NCI-H2029 (cell line): Measurements from ENCODE around the gene MUC15.

Experiments
- DNase-seq: peaks from one replicate; lab custom pipeline; 2025; lab: John Stamatoyannopoulos, UW

MUC15 gene

GRCh38 chr11:26573896-26574295, 1.8 kb upstream of the MUC15 start:
- DNase-seq: no peak

GRCh38 chr11:26572770-26573402, 823 bp upstream of the MUC15 start:
- DNase-seq: no peak

GRCh38 chr11:26569646-26570045, 2.4 kb downstream of the MUC15 start:
- no peak for DNase-seq

GRCh38 chr11:26558190-26558589, 13.9 kb downstream of the MUC15 start:
- DNase-seq: no peak

GRCh38 chr11:26557666-26558065, 14.4 kb downstream of the MUC15 start:
- DNase-seq: no peak

- DNase-seq: no peak
Observed at GRCh38 chr11:26556582-26556981, 15.5 kb downstream of the MUC15 start.

- no peak for DNase-seq
Observed at GRCh38 chr11:26554455-26554854, 17.6 kb downstream of the MUC15 start.

GRCh38 chr11:26553182-26553581, 18.9 kb downstream of the MUC15 start:
- no peak for DNase-seq

GRCh38 chr11:26551186-26551801, 20.8 kb downstream of the MUC15 start:
- DNase-seq: no peak

- DNase-seq: no peak
Observed at GRCh38 chr11:26550022-26550421, 22.0 kb downstream of the MUC15 start.

GRCh38 chr11:26549176-26549575, 22.9 kb downstream of the MUC15 start:
- DNase-seq: no peak

- DNase-seq: no peak
Observed at GRCh38 chr11:26541870-26542269, 30.2 kb downstream of the MUC15 start.

- DNase-seq: no peak
Observed at GRCh38 chr11:26539517-26539916, 32.5 kb downstream of the MUC15 start.

GRCh38 chr11:26537341-26537740, 34.7 kb downstream of the MUC15 start:
- no peak for DNase-seq

GRCh38 chr11:26527685-26528084, 44.4 kb downstream of the MUC15 start:
- DNase-seq: no peak

GRCh38 chr11:26522912-26523610, 49.0 kb downstream of the MUC15 start:
- no peak for DNase-seq

GRCh38 chr11:26519469-26519868, 52.6 kb downstream of the MUC15 start:
- DNase-seq: no peak

- no peak for DNase-seq
Observed at GRCh38 chr11:26512196-26512595, 59.9 kb downstream of the MUC15 start.

- DNase-seq: no peak
Observed at GRCh38 chr11:26510756-26511155, 61.3 kb downstream of the MUC15 start.

- no peak for DNase-seq
Observed at GRCh38 chr11:26510164-26510563, 61.9 kb downstream of the MUC15 start.
